ENCODE results near the gene IFITM2. TPM values are rescaled to one million over a fixed set of nuclear protein-coding genes. Genes with fewer than 3 reads are reported as not detected.
"Not testable (repeated sequence)": the region's sequence is repeated elsewhere in the genome, so short reads cannot be mapped to it uniquely, and the experiment has no call there.

The IFITM2 gene
- 680 and 689 TPM in 2 replicates for total RNA-seq

GRCh38 chr11:307766-308708 lies at the start of gene IFITM2:
IFITM2 (plus strand) TSS chr11:307816; CDS start chr11:308193, 377 bp downstream.
- intact Hi-C loops (cut with micrococcal nuclease); H3K9me3 Mint-ChIP-seq; H3K27me3 Mint-ChIP-seq (ENCODE audit: low read depth): not testable (repeated sequence)
- Mint-ChIP-seq H3K4me1 (ENCODE audit: low read depth) (peaks cover 31% of the 10 kb centered on the region), H3K27ac (peak within 1 kb of the TSS; percentile 91), H3K36me3 (ENCODE audit: low read depth) (peaks cover 25% of the 10 kb centered on the region), H3K4me3 (ENCODE audit: low read depth) (peak within 1 kb of the TSS; percentile 95)
- DNase-seq (ENCODE audit: low spot score), result peak; percentile 62

GRCh38 chr11:259413-259812 lies 48.2 kb upstream of the IFITM2 start:
- Mint-ChIP-seq H3K27ac (no peak overlapping the region), H3K36me3 (ENCODE audit: low read depth) (no peaks in the 10 kb centered on the region)
- intact Hi-C loops (cut with micrococcal nuclease), result no loop called here

DNA sequence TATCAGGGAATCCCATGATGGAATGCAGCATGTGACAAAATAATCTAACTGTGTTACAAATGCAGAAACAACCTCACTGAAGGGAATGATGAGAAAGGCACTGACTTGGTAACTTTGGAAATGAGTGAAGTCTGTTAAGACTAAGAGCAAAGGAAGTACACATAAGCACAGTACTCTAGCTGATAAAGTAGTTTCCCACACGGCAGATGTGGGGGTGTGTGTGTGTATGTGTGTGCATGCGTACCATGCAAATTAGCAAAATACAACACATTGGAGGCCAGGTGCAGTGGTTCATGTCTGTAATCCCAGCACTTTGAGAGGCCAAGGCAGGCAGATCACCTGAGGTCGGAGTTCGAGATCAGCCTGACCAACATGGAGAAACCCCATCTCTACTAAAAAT lies 46.0 kb upstream of the IFITM2 start:
- no peak overlapping the region for H3K4me3 Mint-ChIP-seq (ENCODE audit: low read depth)
- DNase-seq (ENCODE audit: low spot score), result no peak
- H3K9me3 Mint-ChIP-seq, result no peaks in the 10 kb centered on the region
- H3K27me3 Mint-ChIP-seq (ENCODE audit: low read depth), result peaks cover 7% of the 10 kb centered on the region
- peaks cover 4% of the 10 kb centered on the region for H3K4me1 Mint-ChIP-seq (ENCODE audit: low read depth)
- no peak overlapping the region for H3K27ac Mint-ChIP-seq
- no peaks in the 10 kb centered on the region for H3K36me3 Mint-ChIP-seq (ENCODE audit: low read depth)
- intact Hi-C loops (cut with micrococcal nuclease), result no loop called here

More at GRCh38 chr11:259413-259812, 48.2 kb upstream of the IFITM2 start:
- H3K4me3 Mint-ChIP-seq (ENCODE audit: low read depth), result no peak overlapping the region
- H3K4me1 Mint-ChIP-seq (ENCODE audit: low read depth), result peaks cover 2% of the 10 kb centered on the region
- H3K27me3 Mint-ChIP-seq (ENCODE audit: low read depth), result peaks cover 7% of the 10 kb centered on the region
- H3K9me3 Mint-ChIP-seq, result no peaks in the 10 kb centered on the region
- DNase-seq (ENCODE audit: low spot score), result no peak

- intact Hi-C loops (cut with micrococcal nuclease), result loop anchor here (5.0 kb wide), 1 partner anchor 90 kb away; no protein-coding TSS in a partner anchor
- no peaks in the 10 kb centered on the region for H3K9me3 Mint-ChIP-seq
- H3K4me1 Mint-ChIP-seq (ENCODE audit: low read depth), result peaks cover 35% of the 10 kb centered on the region
- no peaks in the 10 kb centered on the region for H3K36me3 Mint-ChIP-seq (ENCODE audit: low read depth)
- peak overlapping the region; percentile 85 for H3K27ac Mint-ChIP-seq
- no peak for DNase-seq (ENCODE audit: low spot score)
- H3K4me3 Mint-ChIP-seq (ENCODE audit: low read depth), result peak overlapping the region; percentile 74
- H3K27me3 Mint-ChIP-seq (ENCODE audit: low read depth), result no peaks in the 10 kb centered on the region
These were observed 40.8 kb upstream of the IFITM2 start for GRCh38 chr11:266676-267439.

GRCh38 chr11:267491-267994 lies 40.1 kb upstream of the IFITM2 start:
- Mint-ChIP-seq H3K4me1 (ENCODE audit: low read depth) (peaks cover 34% of the 10 kb centered on the region), H3K36me3 (ENCODE audit: low read depth) (no peaks in the 10 kb centered on the region), H3K27ac (peak overlapping the region; percentile 97), H3K9me3 (no peaks in the 10 kb centered on the region), H3K4me3 (ENCODE audit: low read depth) (peak overlapping the region; percentile 89), H3K27me3 (ENCODE audit: low read depth) (peaks cover under 1% of the 10 kb centered on the region)
- DNase-seq (ENCODE audit: low spot score), result peak; percentile 48
- intact Hi-C loops (cut with micrococcal nuclease), result loop anchor here (5.0 kb wide), 1 partner anchor 90 kb away; no protein-coding TSS in a partner anchor

GRCh38 chr11:268716-269145 lies 38.9 kb upstream of the IFITM2 start:
- H3K36me3 Mint-ChIP-seq (ENCODE audit: low read depth); H3K27me3 Mint-ChIP-seq (ENCODE audit: low read depth); H3K9me3 Mint-ChIP-seq: not testable (repeated sequence)
- peak; percentile 63 for DNase-seq (ENCODE audit: low spot score)
- peak overlapping the region; percentile 97 for H3K27ac Mint-ChIP-seq
- peak overlapping the region; percentile 89 for H3K4me3 Mint-ChIP-seq (ENCODE audit: low read depth)
- H3K4me1 Mint-ChIP-seq (ENCODE audit: low read depth), result peaks cover 34% of the 10 kb centered on the region
- intact Hi-C loops (cut with micrococcal nuclease), result loop anchor here (1.0 to 5.0 kb wide), 4 partner anchors 32 to 89 kb away; partner anchors contain the start of genes PSMD13 and SIRT3

GRCh38 chr11:269146-269890 lies 38.3 kb upstream of the IFITM2 start:
- H3K4me3 Mint-ChIP-seq (ENCODE audit: low read depth), result peak overlapping the region; percentile 89
- peak; percentile 55 for DNase-seq (ENCODE audit: low spot score)
- H3K27ac Mint-ChIP-seq, result peak overlapping the region; percentile 97
- no peaks in the 10 kb centered on the region for H3K36me3 Mint-ChIP-seq (ENCODE audit: low read depth)
- intact Hi-C loops (cut with micrococcal nuclease), result loop anchor here (1.0 to 5.0 kb wide), 4 partner anchors 33 to 88 kb away; partner anchors contain the start of genes PSMD13 and SIRT3
- peaks cover 34% of the 10 kb centered on the region for H3K4me1 Mint-ChIP-seq (ENCODE audit: low read depth)
- H3K27me3 Mint-ChIP-seq (ENCODE audit: low read depth), result peaks cover 8% of the 10 kb centered on the region
- no peaks in the 10 kb centered on the region for H3K9me3 Mint-ChIP-seq

GRCh38 chr11:270451-271318 lies 36.9 kb upstream of the IFITM2 start:
- no peaks in the 10 kb centered on the region for H3K9me3 Mint-ChIP-seq
- DNase-seq (ENCODE audit: low spot score), result no peak
- no peak overlapping the region for H3K27ac Mint-ChIP-seq
- peaks cover 34% of the 10 kb centered on the region for H3K4me1 Mint-ChIP-seq (ENCODE audit: low read depth)
- no peak overlapping the region for H3K4me3 Mint-ChIP-seq (ENCODE audit: low read depth)
- no peaks in the 10 kb centered on the region for H3K36me3 Mint-ChIP-seq (ENCODE audit: low read depth)
- intact Hi-C loops (cut with micrococcal nuclease), result no loop called here
- peaks cover 12% of the 10 kb centered on the region for H3K27me3 Mint-ChIP-seq (ENCODE audit: low read depth)

DNA sequence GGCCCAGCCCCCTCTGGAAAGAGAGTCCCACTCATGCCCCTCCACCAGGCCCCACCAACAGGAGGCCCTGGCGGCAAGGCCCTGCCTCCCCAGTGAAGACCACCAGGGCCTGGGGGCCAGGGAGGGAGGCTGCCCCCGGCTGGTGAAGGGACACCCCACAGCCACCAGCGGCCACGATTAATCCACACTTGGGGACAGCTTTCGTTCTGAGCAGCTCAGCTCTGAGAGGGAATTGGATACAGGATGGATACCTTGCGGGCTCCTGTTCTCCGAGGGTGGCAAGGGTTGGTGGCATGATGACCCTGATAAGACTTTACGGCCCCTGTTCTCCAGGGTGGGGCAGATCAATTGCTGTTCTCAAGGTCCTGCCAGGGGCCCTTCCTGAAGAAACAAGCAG lies 36.3 kb upstream of the IFITM2 start:
- intact Hi-C loops (cut with micrococcal nuclease), result no loop called here
- Mint-ChIP-seq H3K4me1 (ENCODE audit: low read depth) (peaks cover 34% of the 10 kb centered on the region), H3K27ac (no peak overlapping the region), H3K27me3 (ENCODE audit: low read depth) (peaks cover 18% of the 10 kb centered on the region), H3K36me3 (ENCODE audit: low read depth) (peaks cover 5% of the 10 kb centered on the region), H3K9me3 (peaks cover 5% of the 10 kb centered on the region), H3K4me3 (ENCODE audit: low read depth) (no peak overlapping the region)
- no peak for DNase-seq (ENCODE audit: low spot score)

DNA sequence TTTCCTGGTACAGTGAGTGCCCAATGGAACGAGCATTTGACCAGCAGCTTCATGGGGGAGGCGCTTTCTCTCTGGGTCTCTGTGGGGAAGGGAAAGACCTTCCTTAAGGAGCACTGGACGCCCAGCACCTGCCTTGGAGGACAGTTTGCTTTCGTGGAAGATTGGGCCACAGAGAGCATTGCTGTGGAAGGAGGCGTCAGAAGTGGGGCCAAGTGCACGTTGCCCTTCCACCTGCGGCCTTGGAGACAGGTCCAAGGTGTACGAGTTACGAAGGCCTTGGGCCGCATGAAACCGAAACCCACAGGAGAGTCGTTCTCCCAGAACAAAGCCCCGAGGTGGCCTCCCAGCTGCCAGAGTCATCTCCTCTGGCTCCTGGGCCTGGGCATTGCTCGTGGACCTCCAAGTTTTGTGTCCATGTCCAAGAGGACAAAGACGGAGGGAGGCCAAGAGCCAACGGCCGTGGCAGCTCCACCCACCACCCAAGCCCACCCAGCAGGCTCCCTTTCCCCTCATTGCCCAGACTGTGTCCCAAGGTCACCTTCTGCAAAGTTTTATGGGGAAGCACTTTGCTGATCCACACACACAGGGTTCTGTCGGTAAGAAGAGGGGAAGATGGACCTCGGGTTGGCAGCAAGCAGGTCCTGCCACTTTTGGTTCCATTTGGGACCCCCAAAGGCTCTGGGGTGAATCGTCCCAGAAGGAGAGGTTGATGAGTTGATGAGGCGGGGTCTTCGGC lies 35.3 kb upstream of the IFITM2 start:
- no peak overlapping the region for H3K27ac Mint-ChIP-seq
- peaks cover 33% of the 10 kb centered on the region for H3K4me1 Mint-ChIP-seq (ENCODE audit: low read depth)
- peaks cover 11% of the 10 kb centered on the region for H3K9me3 Mint-ChIP-seq
- H3K36me3 Mint-ChIP-seq (ENCODE audit: low read depth), result peaks cover 11% of the 10 kb centered on the region
- H3K4me3 Mint-ChIP-seq (ENCODE audit: low read depth), result no peak overlapping the region
- H3K27me3 Mint-ChIP-seq (ENCODE audit: low read depth), result peaks cover 25% of the 10 kb centered on the region
- no peak for DNase-seq (ENCODE audit: low spot score)
- intact Hi-C loops (cut with micrococcal nuclease), result no loop called here

DNA sequence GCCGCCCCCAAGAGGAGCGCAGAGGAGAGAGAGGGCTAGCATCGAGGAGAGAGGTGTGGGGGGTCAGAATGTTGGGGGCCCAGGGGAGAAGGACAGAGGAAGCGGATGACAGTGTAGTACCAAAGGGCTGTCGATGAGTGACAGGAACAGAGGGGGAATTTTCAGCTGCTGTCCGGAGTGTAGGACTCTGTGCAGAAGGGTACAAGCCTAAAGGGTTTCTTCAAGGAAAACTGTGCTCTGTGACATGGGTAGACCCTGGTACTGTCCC lies 34.8 kb upstream of the IFITM2 start:
- H3K4me1 Mint-ChIP-seq (ENCODE audit: low read depth), result peaks cover 35% of the 10 kb centered on the region
- peaks cover 11% of the 10 kb centered on the region for H3K9me3 Mint-ChIP-seq
- H3K36me3 Mint-ChIP-seq (ENCODE audit: low read depth), result peaks cover 16% of the 10 kb centered on the region
- H3K27ac Mint-ChIP-seq, result no peak overlapping the region
- H3K27me3 Mint-ChIP-seq (ENCODE audit: low read depth), result peaks cover 28% of the 10 kb centered on the region
- intact Hi-C loops (cut with micrococcal nuclease), result no loop called here
- DNase-seq (ENCODE audit: low spot score), result no peak
- no peak overlapping the region for H3K4me3 Mint-ChIP-seq (ENCODE audit: low read depth)

All from activated T-helper 2 cell treated with anti-CD3 and anti-CD28 coated beads, Interferon-gamma antibody, Interleukin-2, Interleukin-4, amounts not matched to agents 10 μg/mL and 5 μg/mL and 100 μg/mL, durations not matched to agents 14 hours and 24 hours and 36 hours (primary cell).